SHP77 treated with DMSO at 0.1 percent for 48 hours (cell line): Measurements from ENCODE around the gene LHX4.

ENCODE experiments used
- DNase-seq: peaks from one replicate; lab custom pipeline; 2025; lab: John Stamatoyannopoulos, UW

Gene LHX4

DNA sequence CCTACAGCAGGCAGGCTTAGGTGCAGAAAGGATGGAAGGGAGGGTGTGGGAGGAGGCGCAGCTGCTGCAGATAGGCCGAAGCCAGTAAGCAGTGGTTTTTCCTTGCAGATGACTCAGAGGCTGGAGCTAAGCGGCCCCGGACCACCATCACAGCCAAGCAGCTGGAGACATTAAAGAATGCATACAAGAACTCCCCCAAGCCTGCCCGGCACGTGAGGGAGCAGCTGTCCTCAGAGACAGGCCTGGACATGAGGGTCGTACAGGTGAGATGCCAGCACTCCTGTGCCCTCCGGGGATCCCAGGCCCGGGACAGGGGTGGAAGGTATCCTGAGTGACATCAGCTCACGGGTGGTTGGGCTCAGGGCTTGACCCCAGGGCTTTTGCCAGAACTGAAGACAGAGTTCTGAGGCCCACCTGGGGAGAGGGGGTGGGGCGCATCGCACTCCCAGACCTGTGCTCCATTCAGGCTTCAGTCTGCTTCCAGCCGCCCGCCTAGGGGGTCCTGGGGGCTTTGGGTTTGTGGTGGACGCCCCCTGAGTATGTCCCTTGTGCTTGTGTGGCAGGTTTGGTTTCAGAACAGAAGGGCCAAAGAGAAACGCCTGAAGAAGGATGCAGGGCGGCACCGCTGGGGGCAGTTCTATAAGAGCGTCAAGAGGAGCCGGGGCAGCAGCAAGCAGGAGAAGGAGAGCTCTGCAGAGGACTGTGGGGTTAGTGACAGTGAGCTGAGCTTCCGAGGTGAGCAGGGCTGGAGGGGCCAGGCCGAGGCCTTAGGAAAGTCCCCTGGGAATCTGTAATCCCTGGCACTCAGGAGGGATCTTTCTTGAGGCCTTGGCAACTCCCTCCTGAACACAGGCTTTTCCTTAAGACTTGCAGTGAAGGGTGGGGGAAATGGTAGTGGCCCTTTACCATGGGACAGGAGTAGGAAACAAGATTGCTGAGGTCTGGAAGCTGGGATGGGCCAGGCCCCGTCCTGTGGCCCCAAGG is 41.5 kb downstream of the LHX4 start:
- DNase-seq: no peak

DNA sequence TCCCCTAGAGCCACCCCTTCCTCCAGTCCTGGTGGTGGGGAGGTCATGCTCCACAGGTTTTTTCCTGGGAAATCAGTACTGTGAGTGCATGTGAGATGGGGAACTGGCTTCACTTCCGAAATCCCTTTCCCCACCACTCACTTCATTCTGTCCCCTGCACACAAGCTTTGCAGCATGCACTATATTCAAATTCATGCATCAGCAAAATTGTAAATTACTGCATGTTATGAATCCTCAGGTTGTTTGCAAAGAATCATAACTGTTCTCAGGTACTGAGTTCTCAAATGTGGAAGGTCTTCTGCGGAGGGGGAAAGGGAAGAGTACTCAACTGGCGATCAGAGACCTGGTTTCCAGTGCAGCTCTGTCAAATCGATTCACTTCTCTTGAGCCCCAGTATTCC is 42.3 kb downstream of the LHX4 start:
- no peak for DNase-seq

DNA sequence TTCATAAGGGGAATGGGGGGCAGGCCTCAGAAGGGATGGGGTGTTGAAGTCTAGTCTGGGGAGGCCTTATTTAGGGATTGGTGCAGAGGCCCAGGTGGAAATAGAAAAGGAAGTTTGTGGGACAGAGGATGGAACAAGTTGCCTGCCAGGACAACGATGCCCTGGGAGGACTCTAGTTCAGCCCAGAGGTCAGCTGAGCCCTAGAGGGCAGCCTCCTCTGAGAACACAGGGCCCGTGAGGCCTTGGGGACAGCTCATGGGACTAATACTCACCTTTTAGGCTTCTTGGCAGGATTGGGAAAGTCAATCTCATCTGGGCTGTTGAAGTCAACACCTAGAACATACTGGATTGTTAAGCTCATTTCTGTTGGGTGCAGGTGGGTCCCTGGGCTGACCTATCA is 43.0 kb downstream of the LHX4 start:
- no peak for DNase-seq

DNA sequence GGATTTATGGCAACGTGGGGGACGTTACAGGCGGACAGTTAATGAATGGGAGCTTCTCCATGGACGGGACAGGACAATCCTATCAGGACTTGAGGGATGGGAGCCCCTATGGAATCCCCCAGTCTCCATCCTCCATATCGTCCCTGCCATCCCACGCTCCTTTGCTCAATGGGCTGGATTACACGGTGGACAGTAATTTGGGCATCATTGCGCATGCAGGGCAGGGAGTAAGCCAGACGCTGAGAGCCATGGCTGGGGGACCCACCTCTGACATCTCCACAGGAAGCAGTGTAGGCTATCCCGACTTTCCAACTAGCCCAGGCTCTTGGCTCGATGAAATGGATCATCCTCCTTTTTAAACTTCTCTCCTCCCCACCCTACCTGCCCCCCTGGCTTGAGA is 44.2 kb downstream of the LHX4 start:
- no peak for DNase-seq

DNA sequence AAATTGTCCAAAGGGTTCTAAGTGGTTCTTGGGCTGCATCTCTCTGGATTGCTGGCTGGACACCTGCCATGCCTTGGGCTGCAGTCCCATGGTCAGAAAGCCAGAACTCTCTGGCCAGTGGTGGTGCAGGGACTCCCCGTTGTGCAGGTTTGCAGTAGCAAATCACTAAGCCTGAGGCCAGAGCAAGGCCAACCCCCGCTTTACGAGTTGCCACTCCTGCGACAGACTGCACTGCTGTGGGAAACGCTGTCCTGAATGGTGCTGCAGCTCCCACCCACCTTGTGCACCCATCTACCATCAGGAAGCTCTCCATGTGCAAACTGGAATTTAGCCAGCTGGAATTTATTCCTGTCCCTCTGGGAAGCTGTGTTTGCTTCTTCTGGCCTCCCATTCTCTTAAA is 45.7 kb downstream of the LHX4 start:
- no peak for DNase-seq

DNA sequence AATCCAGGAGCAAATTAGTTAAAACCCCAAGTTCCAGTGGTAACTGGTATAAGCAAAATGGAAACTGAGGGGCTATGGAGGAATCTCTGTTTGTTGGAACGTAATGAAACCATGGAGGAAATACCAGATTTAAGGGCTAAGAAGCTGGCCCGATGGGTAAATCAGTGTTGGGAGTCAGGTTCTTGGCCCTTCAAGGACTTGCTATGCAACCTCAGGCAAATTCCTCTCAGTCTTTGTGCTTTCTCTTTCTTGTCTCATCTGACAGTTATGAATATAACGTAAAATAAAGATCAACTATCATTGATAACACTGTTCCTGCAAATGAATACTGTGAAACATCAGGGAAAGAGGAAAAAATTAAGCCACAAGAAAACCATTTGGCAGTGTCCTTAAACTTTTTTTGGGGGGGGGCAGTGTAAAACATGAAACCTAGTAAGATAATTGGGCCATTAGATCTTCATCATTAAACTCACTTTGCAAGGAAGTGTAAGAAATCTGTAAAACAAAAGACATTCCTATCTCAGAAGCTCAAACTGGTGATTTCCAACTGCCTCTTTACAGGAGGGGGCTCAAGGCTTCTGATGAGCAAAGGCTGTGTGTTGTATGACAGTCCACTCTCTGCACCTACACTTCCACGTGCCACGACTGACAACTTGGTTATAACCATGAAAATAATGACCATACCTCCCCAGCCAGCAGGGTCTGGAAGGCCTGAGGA is 47.6 kb downstream of the LHX4 start:
- DNase-seq: no peak

DNA sequence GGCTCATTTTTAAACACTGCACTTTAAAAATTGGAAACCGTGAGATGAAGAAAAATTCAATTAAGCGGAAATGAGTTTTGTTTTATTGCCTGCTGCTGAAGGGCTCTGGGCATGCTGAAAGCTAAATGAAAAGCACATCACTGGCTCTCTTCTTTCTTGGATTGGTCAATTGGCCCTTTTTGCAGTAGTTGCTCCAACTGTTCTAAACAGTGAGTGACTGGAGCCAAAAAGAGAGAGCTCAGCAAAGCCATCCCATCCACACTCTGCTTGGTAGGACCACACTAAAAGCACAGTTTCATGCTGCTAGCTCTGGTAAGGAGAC is 48.1 kb downstream of the LHX4 start:
- DNase-seq: no peak

DNA sequence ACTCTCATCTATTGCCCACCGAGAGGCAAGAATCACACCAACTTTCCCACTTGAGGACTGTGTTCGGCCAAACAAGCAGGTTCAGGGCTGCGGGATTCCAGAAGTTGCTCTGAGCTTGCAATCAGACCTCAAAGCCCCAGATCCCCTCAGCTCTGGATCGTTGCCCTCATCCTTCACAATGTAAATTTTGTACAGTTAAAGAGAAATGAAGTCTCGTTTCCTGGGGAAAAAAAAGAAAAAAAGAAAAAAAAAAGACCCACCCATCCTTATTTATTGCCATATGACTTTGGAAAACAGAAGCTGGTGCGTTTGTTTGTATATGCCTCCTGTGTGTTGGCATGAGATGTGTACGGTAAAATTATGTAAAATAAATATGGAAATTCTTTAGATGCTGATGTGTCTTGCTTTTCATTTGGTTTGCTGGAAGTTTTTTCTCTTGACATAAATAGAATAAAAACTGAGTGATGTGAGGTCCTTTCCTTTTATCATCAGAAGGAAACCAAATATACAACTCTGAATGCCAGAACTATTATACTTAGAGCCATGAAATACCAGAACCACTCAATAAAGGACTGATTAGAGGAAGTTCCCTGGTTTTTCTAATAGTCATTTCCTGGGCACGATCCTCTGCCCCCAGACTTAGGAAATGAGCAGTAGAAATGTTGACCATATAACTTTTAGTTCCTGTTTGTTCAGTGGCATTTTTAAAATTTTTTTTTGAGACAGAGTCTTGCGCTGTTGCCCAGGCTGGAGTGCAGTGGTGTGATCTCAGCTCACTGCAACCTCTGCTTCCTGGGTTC is 48.7 kb downstream of the LHX4 start:
- no peak for DNase-seq

DNA sequence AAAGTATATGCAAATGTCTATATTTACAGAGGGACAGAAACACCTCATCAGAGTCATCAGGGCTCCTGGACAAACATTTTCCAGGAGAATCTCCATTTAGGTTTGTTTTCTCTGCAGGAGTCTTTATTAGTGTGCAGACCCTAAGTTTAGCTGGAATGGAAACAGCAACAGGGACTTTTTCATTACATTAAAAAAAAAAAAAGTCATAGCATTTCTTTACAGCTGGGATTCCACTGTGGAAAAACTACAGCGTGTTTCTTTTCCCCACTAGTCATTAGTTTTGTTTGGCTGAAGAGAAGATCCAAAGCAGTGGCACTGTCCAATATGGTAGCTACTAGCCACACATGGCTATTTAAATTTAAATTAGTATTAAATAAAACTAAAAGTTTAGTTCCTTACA is 49.6 kb downstream of the LHX4 start:
- DNase-seq: no peak

DNA sequence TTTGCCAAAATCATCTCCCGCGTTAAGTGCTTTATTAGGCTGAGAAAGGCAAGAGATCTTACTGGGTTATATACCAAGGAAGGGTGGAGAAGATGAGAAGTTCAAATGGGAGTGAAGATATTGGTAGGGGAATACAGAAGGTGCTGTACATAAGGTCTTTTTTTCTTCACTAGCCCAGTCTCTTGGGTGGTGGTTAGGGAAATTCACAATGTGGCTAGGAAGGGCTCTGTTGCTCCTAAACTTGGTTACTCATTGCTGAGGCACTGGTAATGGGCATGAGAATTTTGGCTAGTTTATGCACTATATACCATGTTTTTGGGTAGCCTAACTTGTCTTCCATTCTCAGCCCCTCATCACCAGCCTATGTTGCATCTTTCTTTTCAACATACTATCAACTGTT is 50.6 kb downstream of the LHX4 start:
- DNase-seq: no peak

DNA sequence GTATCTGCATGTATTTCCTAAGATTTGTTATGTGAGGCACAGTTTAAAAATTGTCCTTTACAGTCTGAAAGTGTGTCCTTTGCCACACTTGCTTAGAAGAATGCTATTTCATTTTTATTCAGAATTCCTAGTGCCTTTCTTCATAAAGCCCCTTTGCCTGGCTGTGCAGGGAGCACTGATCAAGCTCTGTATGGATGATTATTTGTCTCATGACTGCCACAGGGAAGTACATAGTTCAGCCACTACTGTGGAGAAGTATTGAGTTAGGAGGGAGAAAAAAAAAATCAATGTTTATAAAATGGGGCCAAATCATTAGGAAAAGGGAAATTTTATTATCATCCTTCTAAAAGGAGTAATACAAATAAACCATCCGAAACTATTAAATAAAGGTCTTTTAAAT is 51.4 kb downstream of the LHX4 start:
- no peak for DNase-seq

DNA sequence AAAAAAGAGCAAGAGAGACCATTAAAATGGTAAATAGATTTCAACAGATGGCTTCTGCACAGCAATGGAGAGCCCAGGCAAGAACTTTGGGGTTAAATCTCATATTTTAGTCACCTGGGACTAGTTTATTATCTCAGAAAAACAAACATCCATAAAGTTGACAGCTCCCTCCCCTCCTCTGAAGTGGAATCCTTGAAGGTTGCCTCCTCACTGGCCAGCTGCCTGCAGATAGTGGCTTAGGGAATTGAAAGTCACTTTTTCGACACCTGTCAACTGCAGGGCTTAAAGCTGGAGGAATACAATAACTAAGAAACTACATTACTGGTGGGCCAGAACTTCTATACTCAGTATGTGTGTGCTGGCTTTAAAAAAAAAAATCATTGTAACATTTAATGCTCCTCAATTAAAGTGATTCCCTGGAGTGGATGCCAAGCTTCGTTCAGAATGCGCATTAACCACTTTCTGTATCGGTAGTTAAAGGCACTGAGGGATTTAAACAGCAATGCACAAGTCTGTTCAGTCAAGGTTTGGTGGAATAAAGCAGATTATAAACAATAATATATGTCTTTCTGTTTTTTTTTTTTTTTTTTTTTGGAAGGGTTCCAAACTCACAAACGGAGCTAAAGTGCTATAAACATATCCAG is 52.5 kb downstream of the LHX4 start:
- DNase-seq: no peak

DNA sequence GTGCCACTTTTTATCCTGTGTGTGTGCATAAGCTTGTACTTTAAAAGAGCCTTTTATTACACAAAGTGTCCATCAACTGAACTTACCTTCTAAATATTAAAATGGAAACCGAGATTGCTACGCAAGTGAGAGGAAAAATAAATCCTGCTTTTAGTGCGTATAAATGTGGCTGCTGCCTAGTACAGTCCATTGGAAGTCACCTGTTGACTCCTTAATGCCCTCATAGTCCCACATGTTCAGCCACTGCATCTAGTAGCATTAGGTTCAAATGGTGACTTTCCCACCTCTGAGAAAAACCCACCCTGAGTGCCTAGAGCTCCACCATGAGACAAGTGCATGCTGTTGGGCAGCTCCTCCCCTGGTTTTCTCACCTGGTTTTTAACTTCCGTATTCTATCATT is 53.0 kb downstream of the LHX4 start:
- no peak for DNase-seq

DNA sequence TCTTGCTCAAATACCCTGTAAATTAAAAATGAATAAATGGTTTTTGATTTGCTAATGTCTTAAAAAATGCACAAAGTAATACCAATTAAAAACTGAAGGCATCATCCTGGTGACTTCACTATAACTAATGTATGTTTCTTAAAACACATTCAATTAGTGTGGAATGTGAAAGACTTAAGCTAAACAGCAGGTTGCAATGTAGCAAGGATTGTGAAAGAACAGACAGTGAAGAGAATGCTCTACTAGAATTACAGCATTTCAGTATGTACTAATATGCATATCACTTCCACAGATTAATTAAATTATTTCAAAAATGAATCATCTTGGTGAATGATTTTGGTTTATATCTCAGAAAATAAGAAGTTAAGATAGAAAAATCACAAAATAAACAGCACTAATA is 56.4 kb downstream of the LHX4 start:
- no peak for DNase-seq

DNA sequence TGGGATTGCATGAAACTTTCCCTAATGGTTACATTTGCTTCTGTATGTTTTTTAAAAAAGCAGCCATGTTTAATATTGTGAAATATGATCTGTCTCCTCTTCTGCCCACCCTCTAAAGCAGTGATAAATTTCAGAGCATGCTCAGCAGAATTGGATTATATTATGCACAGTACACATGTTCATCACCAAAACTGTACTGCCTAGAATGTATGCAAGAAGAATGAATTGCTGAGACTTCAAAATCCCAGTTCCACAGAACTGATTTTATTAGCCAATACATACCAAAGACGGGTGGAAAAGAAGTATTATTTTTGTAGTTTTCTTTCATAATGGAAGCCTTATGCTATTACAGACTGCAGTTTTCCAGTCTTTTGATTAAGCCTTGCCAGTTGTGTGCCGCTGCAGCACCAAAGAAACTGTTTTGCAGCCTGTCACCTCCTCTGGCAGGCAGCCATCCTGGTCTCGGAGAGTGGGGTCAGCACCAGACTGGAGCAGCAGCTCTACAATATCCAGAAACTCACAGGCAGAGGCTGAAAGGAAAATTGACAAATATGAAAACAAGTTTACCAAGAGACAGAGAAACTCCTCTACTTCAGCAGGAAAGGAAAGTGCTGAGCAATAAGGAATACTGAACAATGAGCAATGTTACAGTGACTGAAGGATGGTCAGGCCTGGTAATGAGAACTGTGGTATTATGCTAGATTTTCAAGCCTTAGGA is 58.1 kb downstream of the LHX4 start:
- DNase-seq: no peak

DNA sequence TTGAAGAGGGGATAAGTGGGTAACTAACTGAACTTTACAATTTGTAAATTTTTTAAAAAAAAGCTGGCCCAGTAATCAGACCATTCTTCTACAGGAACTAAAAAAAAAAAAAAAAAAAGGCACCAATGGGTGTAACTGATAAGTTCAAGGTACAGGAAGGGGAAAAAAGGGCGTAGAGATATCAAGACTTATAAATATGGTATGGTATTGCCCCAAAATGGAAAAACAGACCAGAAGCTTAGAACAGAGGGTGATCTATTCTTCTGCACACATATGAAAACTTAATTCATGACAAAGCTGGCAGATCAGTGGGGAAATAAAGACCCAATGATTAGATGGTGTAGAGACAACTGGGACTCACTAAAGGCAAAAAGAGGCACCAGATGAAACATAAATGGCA is 58.9 kb downstream of the LHX4 start:
- DNase-seq: no peak

DNA sequence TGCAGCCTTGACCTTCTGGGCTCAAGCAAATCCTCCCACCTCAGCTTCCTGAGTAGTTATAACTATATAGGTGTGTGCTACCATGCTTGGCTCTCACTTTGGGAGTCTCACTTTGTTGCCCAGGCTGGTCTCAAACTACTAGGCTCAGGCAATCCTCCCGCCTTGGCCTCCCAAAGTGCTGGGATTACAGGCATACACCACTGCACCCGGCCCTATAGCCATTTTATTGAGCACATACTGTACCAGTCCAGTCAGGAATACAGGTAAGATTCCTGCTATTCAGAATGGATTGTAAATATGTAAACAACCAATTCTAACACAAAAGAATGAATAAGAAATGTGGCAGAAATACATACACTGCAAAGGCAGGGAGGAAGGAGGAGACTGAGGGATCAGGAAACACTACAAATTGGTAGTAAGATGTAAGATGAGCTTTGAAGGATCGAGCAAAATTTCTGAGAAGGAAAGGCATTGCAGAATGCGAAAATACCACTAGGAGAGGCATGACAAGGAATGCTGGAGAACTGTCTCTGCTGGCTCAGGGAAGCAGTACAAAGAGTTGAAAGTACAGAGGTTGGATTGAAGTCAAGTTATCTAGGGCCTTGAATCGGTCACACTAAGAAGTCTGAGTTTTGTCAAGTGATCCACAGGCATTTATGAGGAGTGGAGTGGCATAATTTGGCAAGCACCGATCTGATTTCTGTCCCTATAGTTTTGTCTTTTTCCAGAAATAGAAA is 60.4 kb downstream of the LHX4 start:
- DNase-seq: no peak

DNA sequence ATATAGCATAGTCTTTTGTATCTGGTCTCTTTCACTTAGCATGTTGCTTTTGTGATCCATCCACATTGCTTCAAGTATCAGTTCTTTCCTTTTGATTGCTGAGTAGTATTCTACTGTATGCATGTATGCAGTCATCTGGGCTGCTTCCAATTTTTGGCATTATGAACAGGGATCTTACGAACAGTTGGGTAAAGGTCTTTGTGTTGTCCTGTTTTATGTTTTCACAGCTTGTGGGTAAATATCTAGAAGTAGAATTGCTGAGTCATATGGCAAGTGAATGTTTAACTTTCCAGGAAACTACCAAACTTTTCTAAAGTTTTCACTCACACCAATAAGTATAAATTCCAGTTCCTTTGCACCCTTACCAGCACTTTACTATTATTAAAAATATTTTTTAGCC is 60.9 kb downstream of the LHX4 start:
- DNase-seq: no peak

DNA sequence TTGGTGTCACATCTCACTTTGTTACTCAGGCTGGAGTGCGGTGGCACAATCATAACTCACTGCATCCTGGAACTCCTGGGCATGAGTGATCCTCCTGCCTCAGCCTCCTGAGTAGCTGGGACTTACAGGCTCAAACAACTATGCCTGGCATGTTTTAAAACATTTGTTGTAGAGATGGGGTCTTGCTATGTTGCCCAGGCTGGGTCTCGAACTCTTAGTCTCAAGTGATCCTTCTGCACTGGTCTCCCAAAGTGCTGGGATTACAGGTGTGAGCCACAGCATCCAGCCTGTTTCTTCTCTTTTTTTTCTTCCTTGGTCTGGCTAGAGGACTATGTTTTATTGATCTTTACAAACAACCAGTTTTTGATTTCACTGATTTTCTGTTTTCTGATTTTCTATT is 64.6 kb downstream of the LHX4 start:
- no peak for DNase-seq

DNA sequence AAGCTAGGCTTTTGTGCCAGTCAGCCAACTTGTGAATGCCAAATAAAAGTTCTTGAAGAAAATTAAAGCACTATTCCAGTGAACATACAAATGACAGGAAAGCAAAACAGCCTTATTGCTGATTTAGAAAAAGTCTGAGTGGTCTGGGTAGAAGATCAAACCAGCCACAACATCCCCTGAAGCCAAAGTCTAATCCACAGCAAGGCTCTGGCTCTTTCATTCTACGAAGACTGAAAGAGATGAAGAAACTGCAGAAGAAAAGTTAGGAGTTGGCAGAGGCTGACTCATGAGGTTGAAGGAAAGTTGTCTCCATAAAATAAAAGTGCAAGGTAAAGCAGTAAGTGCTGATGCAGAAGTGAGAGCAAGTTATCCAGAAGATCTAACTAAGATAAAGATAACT is 65.9 kb downstream of the LHX4 start:
- DNase-seq: no peak
